Neural progenitor cell (in vitro differentiated cells): ENCODE measurements around the gene LRBA.
"Not testable (repeated sequence)": the region's sequence is repeated elsewhere in the genome, so short reads cannot be mapped to it uniquely, and the experiment has no call there.

Source experiments
- CTCF ChIP-seq: fragments of 200-600 bp; sonication (generic); IDR thresholded peaks from 2 replicates; pipeline ENCODE4 v1.5.1; 2017; ENCODE audit warnings: antibody characterized with exemption, mild to moderate bottlenecking
- EZH2 ChIP-seq: fragments of 200-600 bp; sonication (generic); IDR thresholded peaks from 2 replicates; pipeline ENCODE4 v1.6.1; 2017; ENCODE audit warnings: antibody characterized with exemption, mild to moderate bottlenecking, moderate library complexity
- EZH2phosphoT487 ChIP-seq: fragments of 200-600 bp; sonication (generic); IDR thresholded peaks from 2 replicates; pipeline ENCODE4 v1.6.1; 2017; ENCODE audit warnings: antibody characterized with exemption

- not testable (repeated sequence) for TF ChIP-seq CTCF, EZH2, EZH2phosphoT487
Observed at GRCh38 chr4:150658258-150658657, 356.8 kb downstream of the LRBA start.
